Brain microvascular endothelial cell (primary cell): Measurements from ENCODE around the gene ELAVL1.

Experiments
- DNase-seq: peaks from one replicate; pipeline ENCODE4 v3.0.0-alpha.2; 2020
- H3K27ac ChIP-seq: fragments of 250-450 bp; sonication (Bioruptor Pico); 2 replicates; pipeline ENCODE4 v1.5.1; 2020; ENCODE audit warnings: mild to moderate bottlenecking, moderate library complexity
- H3K27me3 ChIP-seq: fragments of 250-450 bp; sonication (Bioruptor Pico); replicated peaks from 2 replicates; pipeline ENCODE4 v1.5.1; 2020; ENCODE audit warnings: mild to moderate bottlenecking
- H3K36me3 ChIP-seq: fragments of 250-450 bp; sonication (Bioruptor Pico); replicated peaks from 2 replicates; pipeline ENCODE4 v1.5.1; 2020; ENCODE audit warnings: mild to moderate bottlenecking
- H3K4me3 ChIP-seq: 2 replicates; pipeline ENCODE4 v1.5.1; 2011; ENCODE audit warnings: low read depth, mild to moderate bottlenecking, control low read depth, low read length, moderate library complexity
- CTCF ChIP-seq: IDR thresholded peaks from 2 replicates; pipeline ENCODE4 v1.5.1; 2011; ENCODE audit warnings: low read depth, mild to moderate bottlenecking, moderate library complexity, low read length, control low read depth, inconsistent platforms; ENCODE audit errors: missing control alignments
- in situ Hi-C: cut with HindIII; loops from 2 replicates; pipeline ENCODE4 v1.10.0; 2017; ENCODE audit warnings: low sequenced_read_pairs, low pct_ligation_motif_present

ELAVL1 gene

GRCh38 chr19:7908742-7909461, 96.5 kb downstream of the ELAVL1 start:
- H3K36me3 ChIP-seq: peaks cover 29% of the 10 kb centered on the region
- no peak for TF ChIP-seq CTCF
- H3K4me3 ChIP-seq: no peak overlapping the region
- no peaks in the 10 kb centered on the region for H3K27me3 ChIP-seq
- no peak overlapping the region for H3K27ac ChIP-seq
- no peak for DNase-seq
- in situ Hi-C loops: no loop called here
